ENCODE results near the gene CDH4.

Gene CDH4

GRCh38 chr20:61705386-61706258, 453.6 kb downstream of the CDH4 start:
- DNase-seq (ENCODE audit: extremely low spot score), result no peak
- no peak for TF ChIP-seq CTCF (IDR thresholded peaks at IDR 0.05; ENCODE audit: control extremely low read depth, extremely low read depth, low read depth, missing control alignments)
- ChIA-PET CTCF (no interaction called here), POLR2A (no interaction called here)

GRCh38 chr20:61706259-61706961, 454.3 kb downstream of the CDH4 start:
- ChIA-PET POLR2A (no interaction called here), CTCF (no interaction called here)

GRCh38 chr20:61708891-61709290, 456.8 kb downstream of the CDH4 start:
- ChIA-PET CTCF (no interaction called here), POLR2A (no interaction called here)
- no peak for TF ChIP-seq CTCF (IDR thresholded peaks at IDR 0.05; ENCODE audit: control extremely low read depth, extremely low read depth, low read depth, missing control alignments)
- DNase-seq (ENCODE audit: extremely low spot score), result no peak

More at GRCh38 chr20:61706259-61706961, 454.3 kb downstream of the CDH4 start:
- TF ChIP-seq CTCF (IDR thresholded peaks at IDR 0.05; ENCODE audit: control extremely low read depth, extremely low read depth, low read depth, missing control alignments), result no peak
- no peak for DNase-seq (ENCODE audit: extremely low spot score)

GRCh38 chr20:61710108-61710507, 458.0 kb downstream of the CDH4 start:
- CTCF ChIA-PET, result no interaction called here
- no peak for DNase-seq (ENCODE audit: extremely low spot score)
- no peak for TF ChIP-seq CTCF (IDR thresholded peaks at IDR 0.05; ENCODE audit: control extremely low read depth, extremely low read depth, low read depth, missing control alignments)
- POLR2A ChIA-PET, result no interaction called here

GRCh38 chr20:61712688-61713087, 460.6 kb downstream of the CDH4 start:
- TF ChIP-seq CTCF (IDR thresholded peaks at IDR 0.05; ENCODE audit: control extremely low read depth, extremely low read depth, low read depth, missing control alignments), result no peak
- no peak for DNase-seq (ENCODE audit: extremely low spot score)
- POLR2A ChIA-PET, result no interaction called here
- CTCF ChIA-PET, result no interaction called here

- ChIA-PET CTCF (no interaction called here), POLR2A (no interaction called here)
- DNase-seq (ENCODE audit: extremely low spot score), result no peak
- TF ChIP-seq CTCF (IDR thresholded peaks at IDR 0.05; ENCODE audit: control extremely low read depth, extremely low read depth, low read depth, missing control alignments), result no peak
These were observed 466.4 kb downstream of the CDH4 start for GRCh38 chr20:61718361-61719005.
